CMK (cell line): ENCODE data around the gene THAP4.

Experiments
- DNase-seq: peaks from one replicate; pipeline ENCODE4 v3.0.0-alpha.2; 2010; ENCODE audit warnings: low read depth

Gene THAP4

DNA sequence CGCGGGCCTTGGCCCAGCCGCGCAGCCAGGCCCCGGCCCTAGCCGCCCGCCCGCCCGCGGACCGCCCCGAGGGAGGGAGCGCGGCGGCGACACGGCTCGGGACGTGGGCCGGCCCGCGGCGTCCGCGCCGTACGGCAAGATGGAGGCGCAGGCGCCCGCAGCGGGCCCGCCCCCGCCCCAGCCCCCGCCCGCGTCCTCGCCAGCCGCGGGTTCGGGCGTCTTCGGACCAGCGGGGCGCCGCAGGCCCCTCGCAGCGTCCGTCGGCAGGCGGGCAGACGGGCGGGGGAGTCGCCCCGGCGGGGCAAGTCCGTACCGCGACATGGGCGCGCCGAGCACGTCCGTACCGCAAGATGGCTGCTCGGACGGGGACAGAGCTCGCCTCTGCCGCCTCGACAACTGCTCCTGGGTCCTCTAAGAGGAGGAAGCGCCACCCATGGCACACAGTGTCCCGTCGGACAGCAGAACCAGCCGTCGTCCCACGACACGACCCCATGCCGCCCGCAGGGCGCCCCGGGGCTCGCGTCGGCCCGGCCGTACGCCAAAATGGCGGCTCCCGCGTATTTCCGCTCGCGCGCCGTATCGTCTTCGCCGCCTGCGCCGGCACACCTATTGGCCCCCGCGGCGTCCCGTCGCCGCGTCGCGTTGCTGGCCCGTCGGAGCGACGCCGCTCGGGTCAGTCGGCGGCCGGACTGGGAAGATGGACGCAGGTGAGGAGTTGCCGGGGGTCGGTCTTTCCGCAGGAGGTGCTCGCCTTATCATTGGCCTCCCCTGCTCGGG is at the start of gene THAP4, which contains the start of gene ATG4B:
Gene THAP4 (minus strand): TSS at position 141 of the 777 bp plus-strand sequence. CDS start 141 bp downstream, outside the sequence.
Gene ATG4B (plus strand): TSS at position 676 of the 777 bp plus-strand sequence. CDS start 22 bp downstream, at position 698.
- peak; percentile 75 for DNase-seq

DNA sequence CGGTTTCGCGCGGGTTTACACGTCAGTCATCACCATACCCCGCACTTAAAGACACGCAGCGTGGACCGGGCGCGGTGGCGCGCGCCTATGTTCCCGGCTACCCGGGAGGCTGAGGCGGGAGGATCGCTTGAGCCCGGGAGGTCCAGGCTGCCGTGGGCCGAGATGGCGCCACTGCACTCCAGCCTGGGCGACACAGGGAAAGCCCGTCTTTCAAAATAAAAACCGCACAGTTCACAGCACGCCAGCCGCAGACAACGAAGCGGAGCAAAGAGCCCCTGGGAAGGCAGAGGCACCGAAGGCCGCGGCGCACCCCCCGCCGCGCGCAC is 49.3 kb upstream of the THAP4 start:
- no peak for DNase-seq

DNA sequence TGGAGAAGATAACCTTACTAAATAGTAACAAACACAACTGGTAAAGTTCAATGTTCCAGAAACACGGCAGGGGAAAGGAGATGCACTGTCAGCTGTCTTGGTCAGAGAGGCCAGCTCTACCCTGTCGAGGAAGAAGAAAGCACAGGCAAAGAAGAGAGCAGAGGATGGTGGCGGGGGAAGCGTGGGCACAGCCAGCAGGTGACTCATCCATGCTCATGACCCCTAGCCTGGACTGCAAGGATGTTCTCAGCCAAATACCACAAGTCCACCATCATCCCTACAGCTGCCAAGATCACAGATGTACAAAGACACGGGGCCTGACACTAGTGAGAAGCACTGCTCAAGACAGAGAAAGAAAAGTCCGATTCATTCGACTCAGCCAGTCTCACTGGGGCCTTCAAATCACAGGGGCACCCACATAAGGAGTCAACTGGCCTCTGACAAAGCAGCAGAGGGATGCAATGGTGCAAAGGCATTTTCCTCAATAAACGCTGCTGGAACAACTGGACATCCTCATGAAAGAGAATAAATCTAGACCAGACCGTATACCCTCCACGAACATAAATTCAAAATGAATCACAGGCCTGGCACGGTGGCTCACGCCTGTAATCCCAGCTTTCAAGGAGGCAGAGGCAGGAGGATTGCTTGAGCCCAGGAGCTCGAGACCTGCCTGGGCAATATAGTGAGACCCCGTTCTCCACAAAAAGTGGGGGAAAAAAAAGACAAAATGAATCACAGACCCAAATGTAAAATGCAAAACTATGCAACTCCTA is 44.1 kb upstream of the THAP4 start:
- DNase-seq = no peak

DNA sequence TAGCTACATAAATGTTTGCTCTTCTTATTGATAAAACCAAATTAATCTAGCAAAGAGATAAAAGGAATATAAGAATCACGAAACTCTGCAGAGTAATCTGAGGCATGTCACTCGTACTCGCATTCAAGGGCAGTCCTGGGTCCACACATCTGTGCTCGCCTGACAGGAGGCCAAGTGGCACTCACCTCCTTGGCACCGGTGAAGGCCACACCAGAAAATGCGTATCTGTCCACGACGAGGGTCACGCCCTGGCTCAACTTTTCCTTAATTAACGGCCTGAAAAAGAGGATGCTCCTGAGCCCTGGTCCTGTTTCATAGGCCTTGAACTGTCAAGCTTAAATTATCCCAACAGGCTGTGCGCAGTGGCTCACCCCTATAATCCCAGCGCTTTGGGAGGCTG is 43.1 kb upstream of the THAP4 start:
- DNase-seq = no peak

DNA sequence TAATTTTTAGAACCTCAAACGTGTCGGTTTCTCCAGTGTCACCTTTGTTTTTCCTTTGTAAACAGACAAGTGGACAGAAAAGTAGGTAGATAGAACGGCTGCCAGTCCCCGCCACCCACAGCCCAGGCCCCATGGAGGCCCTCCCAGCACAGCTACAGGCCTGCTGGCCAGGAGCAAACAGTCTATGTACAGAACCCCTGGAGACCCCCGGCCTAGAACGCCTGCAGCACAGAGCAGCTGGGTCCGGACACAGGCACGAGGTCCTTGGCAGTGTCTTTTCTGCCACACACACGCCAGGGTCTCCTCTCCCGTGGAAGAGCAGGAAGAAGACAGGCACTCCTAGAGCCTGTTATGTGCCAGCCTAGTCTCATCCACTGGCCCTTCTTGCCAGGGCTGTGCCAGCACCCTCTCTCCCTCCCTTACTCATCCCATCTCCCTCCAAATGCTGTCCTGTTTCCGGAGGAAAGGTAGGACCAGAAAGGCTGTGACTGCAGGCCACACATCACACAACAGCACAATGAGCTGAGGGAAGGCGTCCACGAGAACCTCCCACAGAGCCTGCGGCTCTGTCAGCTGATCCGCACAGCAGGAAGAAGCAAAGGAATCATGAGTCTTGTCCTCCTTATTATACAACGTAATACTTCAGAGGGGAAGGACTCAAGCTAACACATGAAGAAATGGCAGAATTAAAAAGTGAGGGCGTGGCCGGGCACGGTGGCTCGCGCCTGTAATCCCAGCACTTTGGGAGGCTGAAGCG is 42.0 kb upstream of the THAP4 start:
- no peak for DNase-seq

- DNase-seq = no peak
Measured at GRCh38 chr2:241678307-241678706, 41.3 kb upstream of the THAP4 start.

- DNase-seq = no peak
Measured at GRCh38 chr2:241677392-241677791, 40.4 kb upstream of the THAP4 start.

DNA sequence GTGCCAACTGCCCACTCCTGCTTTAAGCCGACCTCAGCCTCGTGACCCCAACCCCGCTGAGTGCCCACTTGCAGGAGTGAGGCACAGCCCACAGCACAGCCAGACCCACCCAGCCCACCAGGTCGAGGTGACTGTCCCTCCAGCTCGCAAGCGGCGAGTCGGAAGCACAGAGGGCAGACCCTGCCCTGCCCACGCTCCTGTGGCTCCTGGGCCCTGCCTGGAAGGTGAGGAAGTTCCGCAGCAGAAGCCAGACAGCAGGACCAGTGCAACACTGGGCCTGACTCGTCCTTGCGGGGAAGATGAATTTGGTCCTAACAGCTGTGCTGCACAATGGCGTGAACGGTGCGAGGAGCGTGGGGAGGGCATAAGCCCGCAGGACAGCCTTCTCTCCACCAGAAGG is 39.7 kb upstream of the THAP4 start:
- DNase-seq = no peak

- no peak for DNase-seq
Measured at GRCh38 chr2:241675885-241676284, 38.9 kb upstream of the THAP4 start.

DNA sequence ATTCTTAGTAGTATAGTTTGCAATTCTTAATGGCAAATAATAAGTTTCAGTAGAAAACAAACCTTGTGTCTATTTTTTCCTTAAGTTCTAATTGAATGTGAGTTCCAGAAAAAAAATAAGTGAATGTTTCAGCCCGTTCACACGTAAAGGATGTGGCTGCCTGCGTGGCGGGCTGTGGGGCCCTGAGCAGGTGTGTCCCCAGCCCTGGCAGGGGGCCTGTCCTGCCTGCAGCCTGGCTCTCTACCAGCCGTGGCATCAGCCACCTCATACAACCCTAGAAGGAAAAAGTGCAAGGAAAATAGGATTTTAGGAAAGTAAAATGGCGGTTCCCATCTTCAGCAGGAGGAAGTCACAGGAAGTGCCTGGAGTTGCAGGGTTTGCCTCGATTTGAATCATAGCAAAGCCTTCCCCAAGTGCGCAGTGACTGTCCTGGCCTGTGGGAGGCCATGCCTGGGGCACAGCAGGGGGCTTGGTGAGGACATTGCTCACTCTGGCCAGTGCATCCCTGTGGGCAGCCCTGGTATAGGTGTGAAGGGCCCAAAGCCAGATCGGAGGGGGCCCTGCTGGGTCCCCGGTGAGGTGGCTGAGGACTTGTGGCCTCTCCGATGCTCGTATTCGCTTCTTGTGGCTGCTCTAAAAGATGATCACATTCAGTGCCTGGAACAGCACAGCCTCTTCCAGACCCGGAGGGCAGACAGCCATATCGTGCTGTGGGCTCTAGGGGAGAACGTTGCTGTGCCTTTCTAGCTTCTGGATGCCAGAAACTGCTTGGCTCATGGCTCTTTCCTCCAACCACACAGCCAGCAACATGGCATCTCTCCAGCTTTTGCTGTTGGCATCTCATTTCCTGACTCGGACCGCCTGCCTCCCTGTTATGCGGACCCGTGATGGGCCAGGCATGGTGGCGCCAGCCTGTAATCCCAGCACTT is 37.1 kb upstream of the THAP4 start:
- no peak for DNase-seq

DNA sequence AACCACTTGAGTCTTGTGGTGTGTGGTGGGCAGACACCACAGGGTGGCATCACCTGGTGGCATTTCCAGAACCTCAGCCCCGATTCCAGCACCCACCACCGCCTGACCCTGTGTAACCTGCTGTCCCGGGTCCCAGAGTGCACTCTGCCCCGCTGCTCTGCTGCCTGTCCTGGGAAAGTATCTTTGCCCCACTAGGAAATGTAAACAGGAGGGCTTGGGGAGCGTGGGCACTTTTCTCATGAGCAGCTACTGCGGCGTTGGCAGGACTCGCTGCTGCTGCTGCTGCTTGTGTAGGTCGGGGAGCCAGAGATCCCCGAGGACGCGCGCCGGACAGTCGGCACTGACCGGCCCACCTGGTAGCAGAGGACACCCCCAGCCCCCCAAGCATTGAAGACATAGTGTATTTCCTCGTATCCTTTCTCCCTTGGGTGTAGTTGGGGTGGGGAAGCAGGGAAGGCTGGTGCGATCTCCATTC is 36.3 kb upstream of the THAP4 start:
- DNase-seq = no peak

GRCh38 chr2:241672243-241673188 is 35.6 kb upstream of the THAP4 start:
- DNase-seq = no peak

DNA sequence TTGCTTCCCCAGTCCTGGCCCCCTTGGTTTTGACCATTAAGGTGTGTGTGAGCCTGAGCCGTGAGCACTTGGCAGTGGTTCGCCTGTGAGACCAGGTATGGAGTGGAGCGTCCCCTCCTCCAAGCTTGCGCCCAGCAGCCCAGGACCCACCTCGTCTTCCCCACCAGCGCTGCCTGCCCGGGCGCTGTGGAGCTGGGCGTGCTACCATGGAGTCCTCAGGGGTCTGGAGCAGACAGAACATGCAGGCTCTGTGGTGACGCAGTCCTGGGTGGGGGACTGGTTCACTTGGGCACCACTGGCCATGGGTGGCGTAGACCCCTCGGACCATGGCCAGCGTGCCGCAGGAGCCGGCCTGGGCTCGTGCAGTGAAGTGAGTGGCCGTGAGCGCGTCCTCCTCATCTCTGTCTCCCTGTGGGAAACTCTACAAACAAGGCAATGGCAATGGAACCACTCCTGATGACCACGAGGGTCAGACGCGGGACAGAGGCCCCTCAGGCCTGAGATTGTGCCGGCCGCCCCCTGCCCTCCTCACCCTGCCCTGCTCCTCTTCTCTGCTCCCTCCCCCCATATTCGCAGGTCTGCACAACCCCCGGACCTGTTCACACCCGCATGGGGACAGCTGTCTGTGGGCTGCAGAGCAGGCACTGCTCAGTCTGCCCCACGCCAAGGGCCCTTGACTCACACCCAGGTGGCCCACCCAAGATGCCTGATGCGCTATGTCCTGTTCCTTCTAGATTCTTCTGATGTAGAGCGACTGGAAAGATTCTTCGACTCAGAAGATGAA is 34.7 kb upstream of the THAP4 start:
- no peak for DNase-seq

GRCh38 chr2:241670333-241671110 is 33.6 kb upstream of the THAP4 start:
- DNase-seq = no peak

DNA sequence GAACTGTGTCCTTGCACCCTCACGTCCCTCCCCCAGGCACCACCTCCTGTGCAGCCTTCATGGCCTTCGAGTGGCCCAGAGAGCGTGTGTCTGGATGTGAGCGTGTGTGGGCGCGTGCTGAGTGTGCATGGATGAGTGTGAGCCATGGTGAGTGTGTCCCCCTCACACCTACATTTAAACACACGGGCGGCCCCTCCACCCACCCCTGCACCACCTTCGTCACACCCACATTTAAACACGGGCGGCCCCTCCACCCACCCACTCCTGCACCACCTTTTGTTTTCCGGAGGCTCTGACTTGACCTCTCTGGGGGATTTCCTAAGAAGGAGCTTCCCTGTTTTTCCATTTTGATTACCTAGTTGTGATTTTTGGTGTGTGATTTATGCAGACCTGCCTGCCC is 31.9 kb upstream of the THAP4 start:
- no peak for DNase-seq

GRCh38 chr2:241668354-241668753 is 31.4 kb upstream of the THAP4 start:
- DNase-seq = no peak

GRCh38 chr2:241666627-241667400 is 29.9 kb upstream of the THAP4 start:
- no peak for DNase-seq
